ENCODE data around the gene RIOX2.
A peak's percentile ranks its signal among the peaks of the same experiment; 100 is the strongest.

RIOX2 gene

DNA sequence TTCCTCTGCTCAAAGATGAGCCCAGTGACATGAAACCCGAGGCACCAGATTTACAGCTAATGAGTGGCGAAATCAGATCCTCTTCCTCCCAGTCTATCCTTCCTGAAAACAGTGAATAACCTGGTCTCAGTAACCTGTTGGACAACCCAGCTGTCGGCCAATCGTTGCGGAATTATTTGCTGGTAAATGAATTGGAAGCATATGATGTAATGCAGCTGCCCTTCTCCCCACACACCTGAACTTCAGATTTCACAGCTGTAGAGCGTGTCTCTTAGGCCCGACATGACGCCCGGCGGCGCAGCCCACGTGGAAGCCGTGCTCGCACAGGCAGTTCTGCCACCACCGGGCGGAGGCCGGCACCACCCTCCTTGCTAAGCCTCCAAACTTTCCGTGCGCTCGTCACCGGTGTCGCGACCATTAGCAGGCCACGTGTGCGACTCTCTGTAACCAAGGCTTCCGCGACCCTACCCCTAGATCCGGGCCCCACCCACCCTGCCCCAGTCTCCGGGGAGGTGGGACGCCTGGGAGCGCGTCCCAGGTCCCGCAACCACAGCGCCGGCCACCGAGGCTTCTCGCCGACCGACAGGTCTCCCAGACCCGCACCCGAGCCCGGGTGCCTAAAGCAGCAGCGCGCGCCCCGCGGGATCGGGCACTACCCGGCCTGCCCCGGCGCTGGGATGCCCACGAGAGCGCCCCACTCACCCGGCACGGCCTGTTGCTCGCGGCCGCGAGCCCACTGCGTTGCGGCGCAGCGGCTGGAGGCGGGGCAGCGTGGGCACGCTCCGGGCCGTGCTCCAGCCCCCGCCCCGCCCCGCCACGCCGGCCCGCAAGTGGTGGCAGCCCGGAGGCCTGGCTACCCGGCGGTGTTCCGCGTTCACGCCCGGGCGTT, at the start of gene RIOX2:
RIOX2 (minus strand) TSS at position 753 of the 889 bp plus-strand sequence. CDS start 4,838 bp downstream, outside the sequence.
- TF ChIP-seq, protein P1, sequence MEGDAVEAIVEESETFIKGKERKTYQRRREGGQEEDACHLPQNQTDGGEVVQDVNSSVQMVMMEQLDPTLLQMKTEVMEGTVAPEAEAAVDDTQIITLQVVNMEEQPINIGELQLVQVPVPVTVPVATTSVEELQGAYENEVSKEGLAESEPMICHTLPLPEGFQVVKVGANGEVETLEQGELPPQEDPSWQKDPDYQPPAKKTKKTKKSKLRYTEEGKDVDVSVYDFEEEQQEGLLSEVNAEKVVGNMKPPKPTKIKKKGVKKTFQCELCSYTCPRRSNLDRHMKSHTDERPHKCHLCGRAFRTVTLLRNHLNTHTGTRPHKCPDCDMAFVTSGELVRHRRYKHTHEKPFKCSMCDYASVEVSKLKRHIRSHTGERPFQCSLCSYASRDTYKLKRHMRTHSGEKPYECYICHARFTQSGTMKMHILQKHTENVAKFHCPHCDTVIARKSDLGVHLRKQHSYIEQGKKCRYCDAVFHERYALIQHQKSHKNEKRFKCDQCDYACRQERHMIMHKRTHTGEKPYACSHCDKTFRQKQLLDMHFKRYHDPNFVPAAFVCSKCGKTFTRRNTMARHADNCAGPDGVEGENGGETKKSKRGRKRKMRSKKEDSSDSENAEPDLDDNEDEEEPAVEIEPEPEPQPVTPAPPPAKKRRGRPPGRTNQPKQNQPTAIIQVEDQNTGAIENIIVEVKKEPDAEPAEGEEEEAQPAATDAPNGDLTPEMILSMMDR (IDR thresholded peaks at IDR 0.05; ENCODE audit: low read depth, low read length) = peak; percentile 1; the same call in 1 of the 2 replicates
- no peaks in the 10 kb centered on the region for H3K9me3 ChIP-seq (ENCODE audit: severe bottlenecking)
- peak within 1 kb of the TSS; percentile 52 for H3K4me3 ChIP-seq (ENCODE audit: low read depth, low read length)
- no peaks in the 10 kb centered on the region for H3K27me3 ChIP-seq (ENCODE audit: insufficient read depth, low read depth, severe bottlenecking)
- peak within 1 kb of the TSS; percentile 84 for H3K27ac ChIP-seq
- peaks cover 10% of the 10 kb centered on the region for H3K36me3 ChIP-seq
- DNase-seq = peak; percentile 73

DNA sequence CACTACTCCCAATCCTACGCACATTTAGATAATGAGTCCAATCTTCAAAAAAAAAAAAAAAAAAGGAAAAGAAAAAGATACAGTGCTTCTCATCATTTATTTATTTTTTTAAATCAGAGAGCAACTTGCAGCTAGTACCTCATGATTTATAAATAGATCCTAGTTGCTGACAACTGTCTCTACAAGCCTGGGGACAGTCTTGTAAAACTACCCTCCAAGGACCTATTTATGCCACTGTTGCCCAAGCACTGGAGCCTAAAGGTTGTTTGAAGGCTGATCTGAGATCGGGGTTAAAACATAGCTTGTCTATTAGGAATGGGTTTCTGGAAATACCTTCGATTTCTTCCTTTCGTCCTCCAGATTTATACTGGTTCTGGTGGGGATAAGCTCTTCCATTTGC, 48.2 kb upstream of the RIOX2 start:
- H3K27ac ChIP-seq = no peak overlapping the region
- TF ChIP-seq, protein P1 (IDR thresholded peaks at IDR 0.05; ENCODE audit: low read depth, low read length) = no peak
- DNase-seq = no peak
- no peaks in the 10 kb centered on the region for H3K9me3 ChIP-seq (ENCODE audit: severe bottlenecking)
- H3K27me3 ChIP-seq (ENCODE audit: insufficient read depth, low read depth, severe bottlenecking) = no peaks in the 10 kb centered on the region
- H3K36me3 ChIP-seq = no peaks in the 10 kb centered on the region
- H3K4me3 ChIP-seq (ENCODE audit: low read depth, low read length) = no peak overlapping the region

DNA sequence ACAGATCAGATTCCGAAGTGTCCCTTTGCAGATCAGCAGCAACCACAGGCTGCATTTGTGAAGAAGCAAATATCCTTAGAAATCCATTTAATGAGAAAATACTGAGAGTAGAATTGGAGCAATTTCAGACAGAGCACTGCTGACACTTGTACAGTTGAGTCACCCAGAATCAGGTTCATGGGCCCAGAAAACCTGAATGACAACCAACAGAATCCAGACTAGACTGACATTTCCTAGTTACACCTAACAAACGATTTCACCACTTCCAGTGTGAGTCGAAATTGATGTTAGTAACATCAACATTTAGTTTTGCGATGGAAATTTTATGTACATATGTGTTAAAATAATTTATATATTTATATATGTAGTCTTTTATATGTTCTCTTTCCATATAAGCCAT, 46.1 kb upstream of the RIOX2 start:
- no peaks in the 10 kb centered on the region for H3K27me3 ChIP-seq (ENCODE audit: insufficient read depth, low read depth, severe bottlenecking)
- no peak overlapping the region for H3K4me3 ChIP-seq (ENCODE audit: low read depth, low read length)
- H3K9me3 ChIP-seq (ENCODE audit: severe bottlenecking) = no peaks in the 10 kb centered on the region
- H3K36me3 ChIP-seq = no peaks in the 10 kb centered on the region
- TF ChIP-seq, protein P1 (IDR thresholded peaks at IDR 0.05; ENCODE audit: low read depth, low read length) = no peak
- no peak overlapping the region for H3K27ac ChIP-seq
- DNase-seq = no peak

DNA sequence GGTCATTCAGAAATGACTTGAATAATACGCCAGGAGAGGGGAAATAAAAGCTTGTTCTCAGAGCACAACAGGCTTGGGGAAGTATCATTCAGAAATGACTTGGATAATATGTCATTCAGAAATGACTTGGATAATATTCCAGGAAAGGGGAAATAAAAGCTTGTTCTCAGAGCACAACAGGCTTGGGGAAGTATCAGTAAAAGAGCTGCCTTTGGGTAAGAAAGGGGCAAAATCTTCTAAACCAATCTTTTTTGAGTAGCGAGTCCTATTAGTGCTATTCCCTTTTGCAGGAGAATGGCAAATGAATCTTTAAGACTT, 42.0 kb upstream of the RIOX2 start:
- Histone ChIP-seq H3K27me3 (ENCODE audit: insufficient read depth, low read depth, severe bottlenecking) (no peaks in the 10 kb centered on the region), H3K4me3 (ENCODE audit: low read depth, low read length) (no peak overlapping the region), H3K9me3 (ENCODE audit: severe bottlenecking) (no peaks in the 10 kb centered on the region), H3K36me3 (no peaks in the 10 kb centered on the region), H3K27ac (no peak overlapping the region)
- TF ChIP-seq, protein P1 (IDR thresholded peaks at IDR 0.05; ENCODE audit: low read depth, low read length) = no peak
- no peak for DNase-seq

DNA sequence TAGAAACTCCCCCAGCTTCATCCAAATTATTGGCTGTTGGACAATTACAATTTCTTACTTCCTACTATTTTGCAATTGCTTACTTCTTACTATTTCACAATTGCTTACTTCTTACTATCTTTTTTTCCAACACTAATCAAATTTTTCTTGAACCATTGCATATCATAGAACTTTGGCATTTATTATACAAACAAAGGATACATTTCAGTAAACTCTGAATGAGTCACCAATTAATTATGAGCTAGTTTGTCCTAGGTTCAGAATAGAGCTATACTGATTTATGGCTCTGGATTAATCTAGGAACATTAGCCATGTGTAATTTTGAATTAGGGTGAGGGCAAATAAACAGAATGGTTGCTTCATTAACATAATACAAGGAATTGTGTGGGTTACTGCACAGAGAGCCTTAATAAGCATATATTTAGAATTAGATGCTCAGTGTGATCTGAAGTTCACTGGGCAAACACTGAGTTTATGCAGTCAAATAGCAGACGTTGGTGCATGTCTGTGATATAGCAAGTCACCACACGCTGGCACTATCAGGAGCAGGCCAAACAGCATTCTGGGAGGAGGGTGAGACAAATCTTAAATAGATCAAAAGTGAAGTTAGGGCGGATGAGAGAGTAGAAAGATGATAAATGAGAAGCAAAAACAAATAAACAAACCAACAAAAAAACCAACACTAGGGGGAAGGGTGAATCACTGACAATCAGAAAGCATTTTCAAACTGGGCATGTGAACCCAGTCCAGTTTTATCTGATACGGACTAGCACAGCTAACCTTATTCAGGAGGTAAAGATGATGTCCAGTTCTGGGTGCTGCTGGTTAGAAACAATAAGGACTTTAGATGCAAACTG, 41.4 kb upstream of the RIOX2 start:
- Histone ChIP-seq H3K27ac (no peak overlapping the region), H3K27me3 (ENCODE audit: insufficient read depth, low read depth, severe bottlenecking) (no peaks in the 10 kb centered on the region), H3K9me3 (ENCODE audit: severe bottlenecking) (no peaks in the 10 kb centered on the region), H3K4me3 (ENCODE audit: low read depth, low read length) (no peak overlapping the region), H3K36me3 (no peaks in the 10 kb centered on the region)
- TF ChIP-seq, protein P1 (IDR thresholded peaks at IDR 0.05; ENCODE audit: low read depth, low read length) = 0 out of 2 replicates have a peak, but pooled peaks have one; percentile 21
- DNase-seq = no peak

Measured in WERI-Rb-1 (cell line).